ENCODE measurements around the gene ZNF669.

ZNF669 gene

GRCh38 chr1:247060771-247061170, 43.4 kb downstream of the ZNF669 start:
- TF ChIP-seq PPARA (CRISPR knock-in tag; IDR thresholded peaks at IDR 0.05; ENCODE audit: borderline replicate concordance) (no peak), CREB5 (CRISPR knock-in tag; IDR thresholded peaks at IDR 0.05; ENCODE audit: low read depth) (no peak), TSHZ2 (CRISPR knock-in tag; IDR thresholded peaks at IDR 0.05) (no peak), ZC3H10 (CRISPR knock-in tag; IDR thresholded peaks at IDR 0.05) (no peak), ZFP3 (CRISPR knock-in tag; IDR thresholded peaks at IDR 0.05) (no peak), PATZ1 (CRISPR knock-in tag; IDR thresholded peaks at IDR 0.05; ENCODE audit: borderline replicate concordance) (no peak), RARB (CRISPR knock-in tag; IDR thresholded peaks at IDR 0.05) (no peak), ESRRG (CRISPR knock-in tag; IDR thresholded peaks at IDR 0.05) (no peak), OSR1 (CRISPR knock-in tag; IDR thresholded peaks at IDR 0.05) (no peak), ZNF8 (CRISPR knock-in tag; IDR thresholded peaks at IDR 0.05) (no peak), CSDC2 (CRISPR knock-in tag; IDR thresholded peaks at IDR 0.05) (no peak), ISL1 (CRISPR knock-in tag; IDR thresholded peaks at IDR 0.05) (no peak), ZNF70 (CRISPR knock-in tag; IDR thresholded peaks at IDR 0.05) (no peak), GLIS3 (CRISPR knock-in tag; IDR thresholded peaks at IDR 0.05) (no peak), ARNTL (CRISPR knock-in tag; IDR thresholded peaks at IDR 0.05; ENCODE audit: borderline replicate concordance, low read depth) (no peak), POU6F1 (CRISPR knock-in tag; IDR thresholded peaks at IDR 0.05; ENCODE audit: borderline replicate concordance, low read depth) (no peak), CSRNP3 (CRISPR knock-in tag; IDR thresholded peaks at IDR 0.05) (no peak), BACH2 (CRISPR knock-in tag; IDR thresholded peaks at IDR 0.05; ENCODE audit: borderline replicate concordance) (no peak), ZFP30 (CRISPR knock-in tag; IDR thresholded peaks at IDR 0.05) (no peak)
- no peak for ATAC-seq

- ATAC-seq, result no peak
- TF ChIP-seq OSR1 (CRISPR knock-in tag; IDR thresholded peaks at IDR 0.05) (no peak), GLIS3 (CRISPR knock-in tag; IDR thresholded peaks at IDR 0.05) (no peak), ZNF70 (CRISPR knock-in tag; IDR thresholded peaks at IDR 0.05) (no peak), ZNF8 (CRISPR knock-in tag; IDR thresholded peaks at IDR 0.05) (no peak), ARNTL (CRISPR knock-in tag; IDR thresholded peaks at IDR 0.05; ENCODE audit: borderline replicate concordance, low read depth) (no peak), CREB5 (CRISPR knock-in tag; IDR thresholded peaks at IDR 0.05; ENCODE audit: low read depth) (no peak), BACH2 (CRISPR knock-in tag; IDR thresholded peaks at IDR 0.05; ENCODE audit: borderline replicate concordance) (no peak), CSRNP3 (CRISPR knock-in tag; IDR thresholded peaks at IDR 0.05) (no peak), TCF4 (CRISPR knock-in tag; IDR thresholded peaks at IDR 0.05; ENCODE audit: borderline replicate concordance) (no peak)
Observed at GRCh38 chr1:247056071-247056470, 48.1 kb downstream of the ZNF669 start.
